Prostate gland (tissue), 2 donors: ENCODE measurements around the gene BRICD5. TPM values are rescaled to one million over a fixed set of nuclear protein-coding genes. Genes with fewer than 3 reads are reported as not detected.
A peak's percentile ranks its signal among the peaks of the same experiment; 100 is the strongest.

ENCODE experiments used
- DNase-seq: peaks from one replicate; pipeline ENCODE4 v3.0.0-alpha.2; 2019; ENCODE audit warnings: low spot score
- H3K27ac ChIP-seq, 2 donors: fragments of 200-600 bp; sonication (generic); 2 replicates each; pipeline ENCODE4 v1.5.1; 2017 to 2019
- H3K27me3 ChIP-seq: fragments of 200-600 bp; sonication (generic); replicated peaks from 2 replicates; pipeline ENCODE4 v1.5.1; 2019; ENCODE audit not compliant: insufficient read depth
- H3K36me3 ChIP-seq, 2 donors: fragments of 200-600 bp; sonication (generic); 1 replicate in 1 of 2; 2 replicates in 1 of 2; pipeline versions ENCODE4 v1.5.1 to v1.8.1; 2017 to 2019
- H3K4me1 ChIP-seq: fragments of 200-600 bp; sonication (generic); replicated peaks from 2 replicates; pipeline ENCODE4 v1.5.1; 2019
- H3K4me3 ChIP-seq, 2 donors: fragments of 200-600 bp; sonication (generic); 2 replicates each; pipeline ENCODE4 v1.5.1; 2017 to 2019
- H3K9me3 ChIP-seq: fragments of 200-600 bp; sonication (generic); 2 replicates; pipeline ENCODE4 v1.5.1; 2017
- CTCF ChIP-seq, 4 experiments: fragments of 200-600 bp in 2 of 4; fragments of 450-650 bp in 2 of 4; sonication (generic) in 2 of 4; IDR thresholded peaks; 1 replicate in 3 of 4; 2 replicates in 1 of 4; pipeline ENCODE4 v1.5.1; 2016 to 2019; ENCODE audit warnings: antibody characterized with exemption in 4 of 4, mild to moderate bottlenecking in 2 of 4, moderate library complexity in 2 of 4
- POLR2A ChIP-seq: fragments of 450-650 bp; IDR thresholded peaks from one replicate; pipeline ENCODE4 v1.6.1; 2016; ENCODE audit warnings: antibody characterized with exemption, mild to moderate bottlenecking
- POLR2AphosphoS5 ChIP-seq: sonication (generic); formaldehyde crosslinking; IDR thresholded peaks from one replicate; pipeline ENCODE4 v1.6.1; 2017; ENCODE audit warnings: antibody characterized with exemption
- WGBS: methylation state at CpG from one replicate; pipeline ENCODE4 v1.1.5; 2018; 5-methylcytosine and 5-hydroxymethylcytosine counted together
- intact Hi-C: fragments of 100-400 bp; cut with DNase I; formaldehyde crosslinking; loops from one replicate; pipeline ENCODE4 v1.14.2; 2022
- total RNA-seq, 2 donors: library from RNA; depleted of rRNA; stranded (reverse); fragments of >200 nt; gene quantifications; one replicate each; pipeline ENCODE4 v1.1.0, GENCODE V29; 2016

The BRICD5 gene
- total RNA-seq, 2 donors from 2014 or later: 18.4 to 26.2 TPM

GRCh38 chr16:2166263-2167067 is 44.2 kb downstream of the BRICD5 start:
- H3K9me3 ChIP-seq: no peaks in the 10 kb centered on the region
- H3K36me3 ChIP-seq: peaks cover 0 to 4% of the 10 kb centered on the region in 2 donors
- H3K27me3 ChIP-seq: no peaks in the 10 kb centered on the region
- no peak overlapping the region for H3K4me3 ChIP-seq
- no peak for TF ChIP-seq POLR2AphosphoS5
- TF ChIP-seq CTCF (IDR thresholded peaks at IDR 0.05): no peak
- TF ChIP-seq POLR2A: no peak
- no peak overlapping the region for H3K27ac ChIP-seq
- intact Hi-C loops: no loop called here
- WGBS: 84% methylated on average over 17 of the region's 17 CpGs
- peaks cover 13% of the 10 kb centered on the region for H3K4me1 ChIP-seq
- DNase-seq: no peak

- WGBS: over 99% methylated on average over 12 of the region's 12 CpGs
- peaks cover 13% of the 10 kb centered on the region for H3K4me1 ChIP-seq
- TF ChIP-seq CTCF (IDR thresholded peaks at IDR 0.05): no peak
- TF ChIP-seq POLR2A: no peak
- TF ChIP-seq POLR2AphosphoS5: no peak
- intact Hi-C loops: no loop called here
- H3K36me3 ChIP-seq: peaks cover 0 to 4% of the 10 kb centered on the region in 2 donors
- H3K27me3 ChIP-seq: no peaks in the 10 kb centered on the region
- H3K9me3 ChIP-seq: no peaks in the 10 kb centered on the region
- DNase-seq: no peak
- H3K27ac ChIP-seq: no peak overlapping the region
- no peak overlapping the region for H3K4me3 ChIP-seq
Observed at GRCh38 chr16:2165861-2166260, 44.8 kb downstream of the BRICD5 start.

GRCh38 chr16:2163211-2163881 is 47.3 kb downstream of the BRICD5 start:
- peak; percentile 64 for DNase-seq
- peaks cover 13% of the 10 kb centered on the region for H3K4me1 ChIP-seq
- intact Hi-C loops: no loop called here

GRCh38 chr16:2162676-2163118 is 48.0 kb downstream of the BRICD5 start:
- Histone ChIP-seq H3K36me3 (no peaks in the 10 kb centered on the region), H3K9me3 (no peaks in the 10 kb centered on the region), H3K4me3 (no peak overlapping the region), H3K27ac (peak overlapping the region; percentile 59 to 68), H3K27me3 (no peaks in the 10 kb centered on the region), H3K4me1 (peaks cover 13% of the 10 kb centered on the region)
- no peak for TF ChIP-seq POLR2AphosphoS5
- no peak for TF ChIP-seq POLR2A
- no peak for TF ChIP-seq CTCF (IDR thresholded peaks at IDR 0.05)
- no peak for DNase-seq
- WGBS: 34% methylated on average over 13 of the region's 13 CpGs
- intact Hi-C loops: no loop called here

More at GRCh38 chr16:2163211-2163881, 47.3 kb downstream of the BRICD5 start:
- Histone ChIP-seq H3K4me3 (no peak overlapping the region), H3K27me3 (no peaks in the 10 kb centered on the region), H3K27ac (peak overlapping the region; percentile 59 to 68), H3K36me3 (peaks cover 0 to 4% of the 10 kb centered on the region in 2 donors), H3K9me3 (no peaks in the 10 kb centered on the region)
- WGBS: 43% methylated on average over 25 of the region's 26 CpGs
- TF ChIP-seq POLR2AphosphoS5: no peak
- no peak for TF ChIP-seq POLR2A
- no peak for TF ChIP-seq CTCF (IDR thresholded peaks at IDR 0.05)
